PFSK-1 (cell line): Measurements from ENCODE around the gene BCKDHA.

Experiments used
- FOXP2 ChIP-seq: optimal IDR thresholded peaks from 2 replicates; pipeline ENCODE3; 2011; ENCODE audit warnings: borderline replicate concordance, control low read depth, inconsistent platforms; ENCODE audit not compliant: insufficient read depth; ENCODE audit errors: extremely low read length, extremely low read depth
- POLR2AphosphoS5 ChIP-seq: IDR thresholded peaks from 2 replicates; pipeline ENCODE4 v1.6.1; 2012; ENCODE audit warnings: low read depth, mild to moderate bottlenecking, control low read depth, low read length, moderate library complexity
- SIN3A ChIP-seq: IDR thresholded peaks from 2 replicates; pipeline ENCODE4 v1.6.1; 2012; ENCODE audit warnings: mild to moderate bottlenecking, low read length, moderate library complexity, borderline replicate concordance; ENCODE audit not compliant: insufficient read depth
- TAF1 ChIP-seq: IDR thresholded peaks from 2 replicates; pipeline ENCODE4 v1.6.1; 2012; ENCODE audit warnings: low read length, control low read depth, borderline replicate concordance; ENCODE audit not compliant: insufficient read depth

- no peak for TF ChIP-seq POLR2AphosphoS5
- no peak for TF ChIP-seq TAF1
- no peak for TF ChIP-seq FOXP2
- TF ChIP-seq SIN3A = no peak
These were observed 40.5 kb upstream of the BCKDHA start for GRCh38 chr19:41356984-41357739.
